ENCODE measurements around the gene SPTLC2.
"Not testable (repeated sequence)": the region's sequence is repeated elsewhere in the genome, so short reads cannot be mapped to it uniquely, and the experiment has no call there.

Gene SPTLC2

DNA sequence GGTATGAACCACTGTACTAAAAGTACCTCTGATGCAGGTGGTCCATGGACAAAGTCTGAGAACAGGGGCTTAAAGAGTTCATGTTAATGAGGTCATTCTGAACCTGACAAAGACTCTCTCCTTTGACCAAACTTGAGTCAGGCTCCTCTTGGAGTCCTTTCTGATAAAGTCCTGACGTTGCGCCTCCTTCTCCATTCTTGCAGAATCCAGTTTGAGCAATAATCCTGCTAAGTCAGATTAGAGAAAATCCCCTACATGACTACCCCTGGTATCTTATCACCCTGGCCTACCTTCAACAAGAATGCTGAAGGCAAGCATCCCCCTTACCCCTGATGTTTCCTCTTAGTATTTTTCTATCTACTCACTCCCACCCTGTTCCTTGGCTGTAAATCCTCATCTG, 71.9 kb downstream of the SPTLC2 start:
- DNase-seq: no peak

- no peak for DNase-seq
Observed at GRCh38 chr14:77543637-77544334, 72.7 kb downstream of the SPTLC2 start.

- DNase-seq: no peak
Observed at GRCh38 chr14:77543240-77543551, 73.2 kb downstream of the SPTLC2 start.

GRCh38 chr14:77542421-77543239, 73.8 kb downstream of the SPTLC2 start:
- DNase-seq: no peak

DNA sequence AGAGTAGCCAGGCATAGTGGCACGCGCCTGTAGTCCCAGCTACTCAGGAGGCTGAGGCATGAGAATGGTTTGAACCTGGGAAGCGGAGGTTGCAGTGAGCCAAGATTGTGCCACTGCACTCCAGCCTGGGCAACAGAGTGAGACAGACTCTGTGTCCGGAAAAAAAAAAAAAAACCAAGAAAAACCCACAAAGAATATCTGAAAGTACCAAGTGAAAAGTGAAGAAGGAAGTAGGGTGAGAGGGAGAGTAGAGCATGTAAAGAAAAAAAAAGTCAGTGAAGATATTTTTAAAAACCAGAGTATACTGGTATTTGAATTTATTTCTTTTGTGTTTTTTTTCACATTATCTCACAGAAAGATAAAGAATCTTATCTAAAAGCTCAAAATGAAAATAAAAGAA, 74.5 kb downstream of the SPTLC2 start:
- no peak for DNase-seq

GRCh38 chr14:77536951-77537350, 79.5 kb downstream of the SPTLC2 start:
- not testable (repeated sequence) for DNase-seq

GRCh38 chr14:77531071-77531470, 85.4 kb downstream of the SPTLC2 start:
- no peak for DNase-seq

GRCh38 chr14:77529963-77530362, 86.5 kb downstream of the SPTLC2 start:
- DNase-seq: no peak

GRCh38 chr14:77529213-77529612, 87.2 kb downstream of the SPTLC2 start:
- no peak for DNase-seq

DNA sequence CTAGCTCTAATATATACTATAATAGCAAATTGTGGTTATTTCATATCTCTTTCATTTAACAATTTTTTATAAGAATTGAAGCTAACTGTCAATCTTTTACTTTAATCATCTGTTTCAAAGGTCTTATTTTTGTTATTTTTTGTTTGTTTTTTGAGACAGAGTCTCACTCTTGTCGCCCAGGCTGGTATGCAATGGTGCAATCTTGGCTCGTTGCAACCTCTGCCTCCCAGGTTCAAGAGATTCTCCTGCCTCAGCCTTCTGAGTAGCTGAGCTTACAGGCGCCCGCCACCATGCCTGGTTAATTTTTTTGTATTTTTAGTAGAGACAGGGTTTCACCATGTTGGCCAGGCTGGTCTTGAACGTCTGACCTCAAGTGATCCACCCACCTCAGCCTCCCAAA, 87.7 kb downstream of the SPTLC2 start:
- DNase-seq: not testable (repeated sequence)

GRCh38 chr14:77526266-77526665, 90.2 kb downstream of the SPTLC2 start:
- no peak for DNase-seq

GRCh38 chr14:77524536-77524935, 91.9 kb downstream of the SPTLC2 start:
- no peak for DNase-seq

DNA sequence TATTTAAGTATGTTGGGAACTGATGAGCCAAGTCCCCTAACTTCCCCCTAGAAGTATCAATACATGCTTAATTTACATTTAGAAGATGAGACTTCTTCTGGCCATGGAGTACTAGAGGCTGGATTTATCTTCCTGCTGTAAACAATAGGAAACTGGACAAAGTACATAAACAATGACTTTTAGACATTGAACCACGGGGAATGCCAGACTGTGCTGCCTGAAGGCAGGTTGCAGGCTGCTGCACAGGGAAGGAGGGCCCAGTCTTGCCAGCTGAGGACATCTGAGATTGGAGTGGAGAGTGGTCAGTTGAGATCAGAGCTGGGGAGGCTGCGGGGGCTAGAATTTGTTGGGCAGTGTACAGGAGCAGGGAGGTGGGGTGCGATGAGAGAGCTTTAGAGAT, 93.3 kb downstream of the SPTLC2 start:
- DNase-seq: no peak

GRCh38 chr14:77520555-77520954, 95.9 kb downstream of the SPTLC2 start:
- no peak for DNase-seq

- no peak for DNase-seq
Observed at GRCh38 chr14:77516126-77516525, 100.3 kb downstream of the SPTLC2 start.

DNA sequence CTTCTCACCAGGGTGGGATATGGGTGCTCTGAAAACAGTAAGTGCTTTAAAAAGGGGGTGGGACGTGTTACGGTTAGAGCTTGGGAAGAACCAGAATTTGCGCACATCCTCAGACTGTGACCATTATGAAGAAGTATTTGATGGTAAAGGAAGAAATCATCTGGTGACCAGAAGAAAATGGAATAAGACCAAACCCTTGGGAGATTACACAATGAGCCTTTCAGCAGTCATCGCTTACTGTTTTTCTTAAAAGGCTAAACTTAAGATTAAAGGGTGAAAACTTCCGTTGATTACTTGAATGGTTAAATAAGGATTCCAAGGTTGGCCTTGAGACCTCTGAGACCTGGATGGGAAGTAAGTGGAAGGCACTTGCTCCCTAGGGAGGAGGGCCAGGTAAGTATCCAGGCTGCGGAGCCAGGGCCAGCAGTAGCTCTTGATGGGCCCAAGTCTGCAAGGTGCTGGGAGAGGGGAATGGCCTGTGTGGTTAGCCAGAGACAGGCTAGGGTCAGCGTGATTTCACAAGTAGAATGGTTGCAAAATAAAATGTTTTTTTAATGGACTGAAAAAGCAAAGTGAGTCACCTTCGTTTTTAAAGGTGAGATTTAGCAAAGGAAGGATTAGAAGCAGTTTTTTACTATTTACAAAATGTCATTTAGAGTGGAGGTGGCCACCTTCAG, 104.8 kb downstream of the SPTLC2 start:
- DNase-seq: no peak

- no peak for DNase-seq
Observed at GRCh38 chr14:77509366-77509765, 107.1 kb downstream of the SPTLC2 start.

DNA sequence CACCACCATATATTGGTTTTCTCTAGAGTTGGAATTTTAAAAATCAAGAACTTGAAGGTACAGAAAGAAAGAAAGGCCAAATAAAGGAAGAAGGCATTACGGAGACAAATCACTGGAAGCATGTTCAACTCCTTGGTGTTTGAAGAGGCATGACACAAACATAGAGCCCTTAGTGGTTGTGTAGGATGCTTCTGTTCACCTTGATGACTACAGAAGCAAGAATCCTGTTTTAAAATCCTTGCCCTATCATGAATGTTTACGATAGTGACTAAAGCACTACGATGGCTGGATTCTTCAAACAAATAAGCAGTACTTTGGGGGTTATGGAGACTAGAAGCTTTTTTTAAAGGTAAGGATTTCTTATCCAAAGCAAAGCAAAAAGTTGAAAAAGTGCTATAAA, 107.6 kb downstream of the SPTLC2 start:
- no peak for DNase-seq

GRCh38 chr14:77508249-77508648, 108.2 kb downstream of the SPTLC2 start:
- DNase-seq: no peak

DNA sequence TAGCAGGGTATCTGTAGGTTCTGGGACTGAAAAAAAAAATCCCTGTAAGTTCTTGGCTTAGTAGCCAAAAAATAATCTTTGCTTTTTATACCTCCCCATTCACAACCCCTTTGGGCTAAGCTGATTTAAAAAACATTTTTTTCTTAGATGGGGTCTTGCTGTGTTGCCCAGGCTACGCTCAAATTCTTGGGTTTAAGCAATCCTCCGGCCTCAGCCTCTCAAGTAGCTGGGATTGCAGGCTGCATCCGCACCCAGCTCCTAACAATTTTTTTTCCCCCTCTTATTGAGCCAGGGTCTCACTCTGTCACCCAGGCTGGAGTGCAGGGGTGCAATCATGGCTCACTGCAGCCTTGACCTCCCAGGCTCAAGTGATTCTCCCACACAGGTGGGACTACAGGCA, 108.7 kb downstream of the SPTLC2 start:
- DNase-seq: no peak

DNA sequence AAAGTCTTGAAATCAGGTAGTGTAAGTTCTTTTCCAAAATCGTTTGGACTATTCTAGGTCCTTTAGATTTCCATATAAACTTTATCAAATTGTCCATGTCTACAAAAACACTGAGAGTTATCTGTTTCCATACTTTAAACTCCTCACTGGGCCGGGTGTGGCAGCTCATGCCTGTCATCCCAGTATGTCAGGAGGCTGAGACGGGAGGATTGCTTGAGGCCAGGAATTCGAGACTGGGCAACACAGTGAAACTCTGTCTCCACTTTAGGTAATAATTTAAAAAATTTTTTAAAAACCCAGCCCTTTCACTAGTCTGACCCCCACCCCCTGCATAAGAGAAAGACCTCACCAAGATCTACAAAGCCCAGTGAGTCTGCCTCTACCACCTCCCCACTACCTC, 111.4 kb downstream of the SPTLC2 start:
- no peak for DNase-seq

DNA sequence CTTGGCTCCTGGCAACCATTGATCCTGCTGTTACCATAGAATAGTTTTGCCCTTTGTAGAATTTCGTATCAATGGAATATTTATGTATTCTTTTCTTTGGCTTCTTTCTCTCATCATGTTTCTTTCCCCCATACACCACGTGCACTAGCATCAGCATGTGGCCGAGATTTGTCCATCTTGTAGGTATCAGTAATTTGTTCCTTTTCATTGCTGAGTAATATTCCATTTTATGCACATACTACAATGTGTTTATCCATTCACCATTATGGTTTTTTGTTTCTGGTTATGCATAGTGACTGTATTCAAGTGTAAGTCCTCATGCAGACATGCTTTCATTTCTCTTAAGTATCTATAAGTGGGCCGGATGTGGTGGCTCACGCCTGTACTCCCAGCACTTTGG, 113.3 kb downstream of the SPTLC2 start:
- no peak for DNase-seq

DNA sequence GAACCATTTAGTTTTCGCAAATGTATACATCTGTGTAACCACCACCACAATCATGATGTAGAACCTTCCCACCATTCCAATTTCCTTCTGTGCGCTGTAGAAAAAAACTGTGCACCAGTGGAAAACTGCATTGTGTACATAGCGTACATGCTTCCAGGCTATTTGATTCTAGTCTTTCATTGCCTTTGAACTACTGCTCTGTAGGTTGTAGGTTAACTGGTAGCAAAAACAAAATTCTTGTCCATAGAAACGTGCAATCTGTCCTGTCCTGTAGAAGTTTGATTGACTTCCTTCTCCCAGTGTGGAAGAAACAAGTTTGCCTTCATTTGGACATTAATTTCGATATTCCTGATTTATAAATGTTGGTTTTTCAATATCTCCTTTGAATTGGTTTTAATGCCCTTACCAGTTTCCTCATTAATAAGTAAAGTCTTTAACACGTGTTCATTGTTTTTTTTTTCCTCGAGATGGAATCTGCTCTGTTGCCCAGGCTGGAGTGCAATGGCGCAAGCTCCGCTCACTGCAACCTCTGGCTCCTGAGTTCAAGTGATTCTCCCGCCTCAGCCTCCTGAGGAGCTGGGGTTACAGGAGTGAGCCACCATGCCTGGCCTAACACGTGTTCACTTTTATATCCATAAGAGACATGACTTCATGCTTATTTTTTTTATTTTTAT, 114.2 kb downstream of the SPTLC2 start:
- no peak for DNase-seq

Data from activated CD4-positive, alpha-beta T cell treated with anti-CD3 and anti-CD28 coated beads, Interleukin-2, amount 50 U/mL, for 4 hours (primary cell).